ENCODE measurements around the gene HAT1.
"Not testable (repeated sequence)": the region's sequence is repeated elsewhere in the genome, so short reads cannot be mapped to it uniquely, and the experiment has no call there.

Gene HAT1

GRCh38 chr2:171923206-171923605 lies 945 bp downstream of the HAT1 start:
- no peak for DNase-seq

DNA sequence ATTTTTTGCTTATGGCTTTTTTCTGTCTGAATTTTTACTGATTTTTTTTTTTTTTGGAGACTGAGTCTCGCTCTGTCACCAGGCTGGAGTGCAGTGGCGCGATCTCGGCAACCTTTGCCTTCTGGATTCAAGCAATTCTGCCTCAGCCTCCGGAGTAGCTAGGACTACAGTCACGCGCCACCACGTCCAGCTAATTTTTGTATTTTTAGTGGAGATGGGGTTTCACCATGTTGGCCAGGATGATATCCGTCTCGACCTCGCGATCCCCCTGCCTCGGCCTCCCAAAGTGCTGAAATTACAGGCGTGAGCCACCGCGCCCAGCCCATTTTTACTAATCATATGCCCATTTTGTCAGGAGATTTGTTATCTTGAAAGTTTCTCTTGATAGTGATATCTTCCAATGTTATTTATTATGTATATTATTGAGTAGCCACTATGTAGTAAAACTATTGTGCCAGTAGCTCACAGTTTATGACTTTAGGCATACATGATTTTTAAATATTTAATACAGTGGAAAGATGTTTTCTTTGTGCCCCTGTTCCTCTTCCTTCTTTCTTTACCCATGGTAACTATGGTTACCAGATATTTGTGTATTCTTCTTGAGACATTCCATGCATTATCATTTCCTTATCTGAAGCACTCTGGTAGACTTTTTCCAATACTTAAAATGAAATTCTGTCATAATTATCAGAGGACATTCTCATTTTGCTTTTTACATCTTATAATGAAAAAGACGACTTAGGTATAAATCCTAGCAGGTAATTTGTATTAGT lies 2.1 kb downstream of the HAT1 start:
- no peak for DNase-seq

- no peak for DNase-seq
Measured at GRCh38 chr2:171930385-171930784, 8.1 kb downstream of the HAT1 start.

DNA sequence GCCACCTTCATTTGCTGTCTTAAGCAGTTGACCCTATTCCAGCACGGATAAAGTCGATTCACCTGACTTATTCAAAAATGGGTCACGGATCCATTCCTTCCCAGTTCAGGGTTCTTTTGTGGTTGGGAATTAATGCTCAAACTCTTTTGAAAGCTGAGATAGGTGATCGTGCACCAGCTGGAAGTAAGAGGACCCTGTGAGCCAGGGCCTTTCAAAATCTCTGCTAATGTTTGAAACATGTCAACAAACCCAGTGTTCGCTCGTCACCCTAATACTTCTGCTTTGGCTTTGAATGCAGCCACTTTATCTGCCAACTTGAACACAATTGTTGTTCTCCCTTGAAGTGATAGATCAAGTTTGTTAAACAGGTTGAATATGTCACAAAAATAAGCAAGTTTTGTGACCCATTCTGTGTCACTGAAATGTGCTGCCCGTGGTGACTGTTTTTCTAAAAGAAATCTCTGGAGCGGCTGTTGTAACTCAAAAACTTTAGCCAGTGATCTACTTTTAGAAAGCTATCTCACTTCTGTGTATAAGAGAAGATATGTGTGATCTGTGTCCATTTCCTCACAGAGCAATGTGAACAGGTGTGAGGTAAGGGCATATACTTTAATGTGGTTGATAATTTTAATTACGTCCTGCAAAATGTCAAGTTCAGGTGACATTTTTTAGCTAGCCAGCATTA lies 16.9 kb downstream of the HAT1 start:
- no peak for DNase-seq

- DNase-seq, result no peak
Measured at GRCh38 chr2:171939743-171940071, 17.4 kb downstream of the HAT1 start.

DNA sequence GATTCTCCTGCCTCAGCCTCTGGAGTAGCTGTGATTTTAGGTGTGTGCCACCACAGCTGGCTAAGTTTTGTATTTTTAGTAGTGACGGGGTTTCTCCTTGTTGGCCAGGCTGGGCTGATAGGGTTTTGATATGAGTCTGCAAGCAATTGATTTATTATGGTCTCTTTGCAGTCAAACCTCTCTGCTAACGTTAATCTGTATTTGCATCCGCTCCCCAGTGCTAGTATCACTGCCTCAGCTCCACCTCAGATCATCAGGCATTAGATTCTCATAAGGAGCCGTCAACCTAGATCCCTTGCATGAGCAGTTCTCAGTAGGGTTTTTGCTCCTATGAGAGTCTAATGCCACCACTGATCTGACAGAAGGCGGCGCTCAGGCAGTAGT lies 19.0 kb downstream of the HAT1 start:
- DNase-seq, result no peak

DNA sequence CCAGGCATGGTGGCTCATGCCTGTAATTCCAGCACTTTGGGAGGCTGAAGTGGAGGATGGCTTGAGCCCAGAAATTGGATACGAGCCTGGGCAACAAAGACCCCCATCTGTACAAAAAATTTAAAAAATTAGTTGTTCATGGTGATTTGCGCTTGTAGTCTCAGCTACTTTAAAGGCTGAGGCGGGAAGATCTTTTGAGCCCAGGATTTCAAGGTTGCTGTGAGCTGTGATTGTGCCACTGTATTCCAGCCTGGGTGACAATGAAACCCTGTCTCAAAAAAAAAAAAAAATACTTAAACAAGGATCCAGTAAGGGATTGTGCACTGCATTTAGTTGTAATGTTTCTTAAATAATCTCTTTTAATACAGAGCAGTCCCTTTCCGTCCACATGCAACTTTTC lies 21.6 kb downstream of the HAT1 start:
- DNase-seq, result no peak

DNA sequence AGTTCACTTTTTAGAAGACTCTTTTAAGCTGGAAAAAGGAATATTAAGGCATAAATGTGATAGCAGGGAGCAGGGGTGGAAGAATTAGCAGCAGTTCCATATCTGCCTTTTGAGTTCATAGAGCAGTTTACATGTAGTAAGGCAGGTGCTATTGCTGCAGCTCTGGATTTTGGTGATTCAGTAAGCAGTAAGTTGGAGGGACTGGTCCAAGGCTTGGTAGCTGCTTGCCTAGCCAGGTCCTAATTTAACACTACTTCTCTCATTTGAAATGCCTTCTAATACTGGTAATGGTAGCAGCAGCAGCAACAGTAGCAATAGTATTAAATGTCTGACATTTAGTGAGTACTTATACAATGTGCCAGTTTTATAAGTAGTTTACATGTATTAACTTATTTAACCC lies 30.0 kb downstream of the HAT1 start:
- no peak for DNase-seq

DNA sequence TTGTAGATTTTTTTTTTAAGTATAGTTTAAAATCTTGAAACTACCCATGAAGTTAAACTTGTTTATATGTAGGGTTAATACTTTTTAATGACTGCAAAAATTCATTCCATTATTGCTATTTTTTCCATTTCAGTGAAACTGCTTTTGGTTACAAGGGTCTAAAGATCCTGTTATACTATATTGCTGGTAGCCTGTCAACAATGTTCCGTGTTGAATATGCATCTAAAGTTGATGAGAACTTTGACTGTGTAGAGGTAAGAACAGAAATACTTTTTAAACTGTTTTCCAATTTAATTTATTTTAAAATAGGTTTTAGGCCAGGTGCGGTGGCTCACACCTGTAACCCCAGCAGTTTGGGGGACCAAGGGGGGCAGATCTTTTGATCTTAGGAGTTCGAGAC lies 30.5 kb downstream of the HAT1 start:
- DNase-seq, result no peak

- DNase-seq, result no peak
Measured at GRCh38 chr2:171956135-171956825, 34.0 kb downstream of the HAT1 start.

DNA sequence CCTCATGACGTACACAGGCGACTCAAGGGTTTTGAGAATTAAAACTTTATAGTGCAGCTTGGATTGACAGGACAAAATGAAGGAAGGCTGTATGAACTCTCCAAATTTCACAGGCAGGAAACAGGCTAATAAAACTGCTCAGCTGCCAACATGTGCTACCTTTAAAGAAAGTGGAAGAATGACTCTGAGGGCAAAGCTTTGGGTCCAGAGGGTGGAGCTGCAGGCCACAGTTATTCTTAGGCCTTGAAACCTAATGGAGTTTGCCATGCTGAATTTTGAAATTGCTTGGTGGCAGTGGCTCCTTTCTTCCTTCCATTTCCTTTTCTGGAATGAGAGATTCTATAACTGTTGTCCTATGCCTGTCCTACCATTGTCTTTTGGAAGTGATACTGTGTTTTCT lies 34.8 kb downstream of the HAT1 start:
- no peak for DNase-seq

DNA sequence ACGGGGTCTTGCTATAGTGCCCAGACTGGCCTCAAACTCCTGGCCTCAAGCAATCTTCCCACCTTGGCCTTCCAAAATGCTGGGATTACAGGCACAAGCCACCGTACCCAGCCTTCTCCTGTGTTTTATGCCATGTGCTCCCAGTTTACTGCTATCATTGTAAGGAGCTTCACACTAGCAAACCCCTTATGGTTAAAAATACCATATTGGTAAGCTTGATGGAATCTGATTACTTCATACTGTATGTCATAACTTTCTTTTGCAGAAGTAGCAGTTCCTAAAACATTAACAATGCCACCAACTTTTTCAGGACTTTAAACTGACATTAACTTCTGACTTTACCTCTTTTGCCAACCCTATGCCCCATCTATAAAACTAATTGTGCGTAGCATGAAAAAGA lies 36.2 kb downstream of the HAT1 start:
- DNase-seq, result no peak

- no peak for DNase-seq
Measured at GRCh38 chr2:171959998-171960397, 37.7 kb downstream of the HAT1 start.

- DNase-seq, result no peak
Measured at GRCh38 chr2:171960570-171960969, 38.3 kb downstream of the HAT1 start.

- DNase-seq, result no peak
Measured at GRCh38 chr2:171963198-171963597, 40.9 kb downstream of the HAT1 start.

GRCh38 chr2:171964308-171964707 lies 42.0 kb downstream of the HAT1 start:
- no peak for DNase-seq

- no peak for DNase-seq
Measured at GRCh38 chr2:171965238-171965637, 43.0 kb downstream of the HAT1 start.

DNA sequence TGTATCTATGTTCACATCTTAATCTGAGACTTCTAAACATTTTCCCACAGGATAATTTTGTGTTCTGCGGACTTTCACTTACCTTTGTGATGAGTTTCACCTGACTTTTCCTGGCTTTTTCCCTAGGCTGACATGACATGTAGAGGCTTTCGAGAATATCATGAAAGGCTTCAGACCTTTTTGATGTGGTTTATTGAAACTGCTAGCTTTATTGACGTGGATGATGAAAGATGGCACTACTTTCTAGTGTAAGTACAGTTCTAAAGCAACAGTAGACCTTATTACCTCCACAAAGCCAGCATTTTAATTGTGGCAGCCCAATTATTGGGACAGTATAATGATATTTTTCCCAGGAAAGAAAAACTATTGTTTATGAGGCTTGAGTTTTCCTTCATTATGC lies 43.4 kb downstream of the HAT1 start:
- no peak for DNase-seq

- no peak for DNase-seq
Measured at GRCh38 chr2:171966235-171966634, 44.0 kb downstream of the HAT1 start.

DNA sequence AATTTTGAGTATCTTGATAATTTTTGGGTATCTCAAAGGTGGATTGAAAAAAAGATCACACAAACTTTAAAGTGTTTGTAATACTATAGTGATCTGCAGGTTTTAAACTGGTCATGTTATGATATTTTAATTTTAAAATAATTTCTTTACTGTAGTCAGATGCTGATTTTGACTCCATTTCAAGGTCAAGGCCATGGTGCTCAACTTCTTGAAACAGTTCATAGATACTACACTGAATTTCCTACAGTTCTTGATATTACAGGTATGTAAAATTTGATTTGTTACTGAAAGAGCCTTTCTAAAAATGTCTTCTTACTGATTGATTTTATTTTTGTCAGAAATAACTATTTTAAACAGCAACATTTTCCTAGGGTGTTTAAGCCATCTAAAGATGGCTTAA lies 44.4 kb downstream of the HAT1 start:
- no peak for DNase-seq

DNA sequence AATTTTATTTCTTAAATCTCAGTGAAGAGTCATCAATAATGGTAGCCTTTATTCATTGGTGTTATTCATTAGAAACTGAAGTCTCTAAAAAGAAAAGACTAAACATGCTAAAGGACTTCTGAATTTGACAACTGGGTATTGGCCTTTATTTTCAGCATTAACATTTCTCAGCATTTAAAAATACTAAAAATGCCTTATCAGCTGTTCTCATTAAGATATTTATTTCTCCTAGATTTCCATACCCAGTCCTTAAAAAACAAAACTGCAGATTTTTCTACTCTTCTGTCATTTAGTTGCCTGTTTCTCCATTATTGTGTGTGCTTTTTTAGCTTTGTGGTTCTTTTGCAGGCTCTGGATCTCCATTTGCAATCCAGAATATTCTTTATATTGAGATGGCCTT lies 46.2 kb downstream of the HAT1 start:
- no peak for DNase-seq

- no peak for DNase-seq
Measured at GRCh38 chr2:171972329-171972982, 50.2 kb downstream of the HAT1 start.

- DNase-seq, result no peak
Measured at GRCh38 chr2:171979103-171979502, 56.8 kb downstream of the HAT1 start.

GRCh38 chr2:171983924-171984323 lies 61.7 kb downstream of the HAT1 start:
- DNase-seq, result not testable (repeated sequence)

Measured in midbrain (tissue), 1 donor.